ENCODE measurements around the gene CGB5.

- no peak for TF ChIP-seq CTCF (IDR thresholded peaks at IDR 0.05)
- no peak for TF ChIP-seq POLR2A (IDR thresholded peaks at IDR 0.05)
Observed at GRCh38 chr19:49016067-49016839, 27.4 kb upstream of the CGB5 start.
